ENCODE measurements around the gene HNRNPF.

- TF ChIP-seq EZH2phosphoT487 (IDR thresholded peaks at IDR 0.05; ENCODE audit: borderline replicate concordance) = no peak
- no peak for TF ChIP-seq SRF (IDR thresholded peaks at IDR 0.05; ENCODE audit: low read depth)
- no peak for TF ChIP-seq POLR2AphosphoS5 (IDR thresholded peaks at IDR 0.05; ENCODE audit: low read depth, low read length)
- TF ChIP-seq POLR2A (IDR thresholded peaks at IDR 0.05; ENCODE audit: borderline replicate concordance, extremely low read depth, insufficient read depth, insufficient read length) = no peak
- TF ChIP-seq ZNF274 (IDR thresholded peaks at IDR 0.05; ENCODE audit: low read depth, low read length) = no peak
- TF ChIP-seq, protein P1, sequence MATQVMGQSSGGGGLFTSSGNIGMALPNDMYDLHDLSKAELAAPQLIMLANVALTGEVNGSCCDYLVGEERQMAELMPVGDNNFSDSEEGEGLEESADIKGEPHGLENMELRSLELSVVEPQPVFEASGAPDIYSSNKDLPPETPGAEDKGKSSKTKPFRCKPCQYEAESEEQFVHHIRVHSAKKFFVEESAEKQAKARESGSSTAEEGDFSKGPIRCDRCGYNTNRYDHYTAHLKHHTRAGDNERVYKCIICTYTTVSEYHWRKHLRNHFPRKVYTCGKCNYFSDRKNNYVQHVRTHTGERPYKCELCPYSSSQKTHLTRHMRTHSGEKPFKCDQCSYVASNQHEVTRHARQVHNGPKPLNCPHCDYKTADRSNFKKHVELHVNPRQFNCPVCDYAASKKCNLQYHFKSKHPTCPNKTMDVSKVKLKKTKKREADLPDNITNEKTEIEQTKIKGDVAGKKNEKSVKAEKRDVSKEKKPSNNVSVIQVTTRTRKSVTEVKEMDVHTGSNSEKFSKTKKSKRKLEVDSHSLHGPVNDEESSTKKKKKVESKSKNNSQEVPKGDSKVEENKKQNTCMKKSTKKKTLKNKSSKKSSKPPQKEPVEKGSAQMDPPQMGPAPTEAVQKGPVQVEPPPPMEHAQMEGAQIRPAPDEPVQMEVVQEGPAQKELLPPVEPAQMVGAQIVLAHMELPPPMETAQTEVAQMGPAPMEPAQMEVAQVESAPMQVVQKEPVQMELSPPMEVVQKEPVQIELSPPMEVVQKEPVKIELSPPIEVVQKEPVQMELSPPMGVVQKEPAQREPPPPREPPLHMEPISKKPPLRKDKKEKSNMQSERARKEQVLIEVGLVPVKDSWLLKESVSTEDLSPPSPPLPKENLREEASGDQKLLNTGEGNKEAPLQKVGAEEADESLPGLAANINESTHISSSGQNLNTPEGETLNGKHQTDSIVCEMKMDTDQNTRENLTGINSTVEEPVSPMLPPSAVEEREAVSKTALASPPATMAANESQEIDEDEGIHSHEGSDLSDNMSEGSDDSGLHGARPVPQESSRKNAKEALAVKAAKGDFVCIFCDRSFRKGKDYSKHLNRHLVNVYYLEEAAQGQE (IDR thresholded peaks at IDR 0.05; ENCODE audit: low read depth) = no peak
- TF ChIP-seq SP1 (IDR thresholded peaks at IDR 0.05; ENCODE audit: low read depth) = no peak
- TF ChIP-seq, protein P2, sequence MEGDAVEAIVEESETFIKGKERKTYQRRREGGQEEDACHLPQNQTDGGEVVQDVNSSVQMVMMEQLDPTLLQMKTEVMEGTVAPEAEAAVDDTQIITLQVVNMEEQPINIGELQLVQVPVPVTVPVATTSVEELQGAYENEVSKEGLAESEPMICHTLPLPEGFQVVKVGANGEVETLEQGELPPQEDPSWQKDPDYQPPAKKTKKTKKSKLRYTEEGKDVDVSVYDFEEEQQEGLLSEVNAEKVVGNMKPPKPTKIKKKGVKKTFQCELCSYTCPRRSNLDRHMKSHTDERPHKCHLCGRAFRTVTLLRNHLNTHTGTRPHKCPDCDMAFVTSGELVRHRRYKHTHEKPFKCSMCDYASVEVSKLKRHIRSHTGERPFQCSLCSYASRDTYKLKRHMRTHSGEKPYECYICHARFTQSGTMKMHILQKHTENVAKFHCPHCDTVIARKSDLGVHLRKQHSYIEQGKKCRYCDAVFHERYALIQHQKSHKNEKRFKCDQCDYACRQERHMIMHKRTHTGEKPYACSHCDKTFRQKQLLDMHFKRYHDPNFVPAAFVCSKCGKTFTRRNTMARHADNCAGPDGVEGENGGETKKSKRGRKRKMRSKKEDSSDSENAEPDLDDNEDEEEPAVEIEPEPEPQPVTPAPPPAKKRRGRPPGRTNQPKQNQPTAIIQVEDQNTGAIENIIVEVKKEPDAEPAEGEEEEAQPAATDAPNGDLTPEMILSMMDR (IDR thresholded peaks at IDR 0.05 in 2 of 3, conservative IDR thresholded peaks at IDR 0.05 in 1 of 3; ENCODE audit: borderline replicate concordance in 1 of 3, insufficient read depth in 1 of 3, low read depth in 2 of 3, low read length in 2 of 3) = no peak
- no peak for TF ChIP-seq RAD21 (IDR thresholded peaks at IDR 0.05; ENCODE audit: low read depth)
- TF ChIP-seq ZFX (IDR thresholded peaks at IDR 0.05) = no peak
- TF ChIP-seq TCF7L2 (IDR thresholded peaks at IDR 0.05; ENCODE audit: borderline replicate concordance, extremely low read depth, insufficient read depth, insufficient read length) = no peak
- no peak for TF ChIP-seq ATF3 (IDR thresholded peaks at IDR 0.05)
- no peak for TF ChIP-seq ELF1 (IDR thresholded peaks at IDR 0.05; ENCODE audit: borderline replicate concordance, low read depth)
- no peak for TF ChIP-seq EZH2 (IDR thresholded peaks at IDR 0.05)
These were observed 69.8 kb downstream of the HNRNPF start for GRCh38 chr10:43339136-43339535.
